Measurements from ENCODE around the gene TARP.

GRCh38 chr7:38274927-38275620 is 1.6 kb upstream of the TARP start:
- TF ChIP-seq ZBTB7A (IDR thresholded peaks at IDR 0.05; ENCODE audit: low read depth) (no peak), FOXM1 (IDR thresholded peaks at IDR 0.05; ENCODE audit: borderline replicate concordance, low read depth) (no peak), EGR1 (IDR thresholded peaks at IDR 0.05) (no peak), TAF1 (IDR thresholded peaks at IDR 0.05; ENCODE audit: low read depth) (no peak), YY1 (IDR thresholded peaks at IDR 0.05; ENCODE audit: low read depth) (no peak), EP300 (IDR thresholded peaks at IDR 0.05; ENCODE audit: borderline replicate concordance) (no peak), NFIC (IDR thresholded peaks at IDR 0.05) (no peak), RAD21 (IDR thresholded peaks at IDR 0.05; ENCODE audit: low read depth) (no peak), TEAD4 (IDR thresholded peaks at IDR 0.05) (no peak), REST (IDR thresholded peaks at IDR 0.05; ENCODE audit: low read depth) (no peak), USF1 (IDR thresholded peaks at IDR 0.05) (no peak), CREB1 (IDR thresholded peaks at IDR 0.05; ENCODE audit: low read depth) (no peak)

Data from Ishikawa (cell line).